BJ (cell line): Measurements from ENCODE around the gene CCR5. TPM values are rescaled to one million over a fixed set of nuclear protein-coding genes. Genes with fewer than 3 reads are reported as not detected.

Experiments used
- CTCF ChIA-PET: fragments of 350-600 bp; formaldehyde crosslinking; extraction: SDS; loops from one replicate; lab custom pipeline; 2021; ENCODE audit warnings: antibody characterized with exemption, inconsistent platforms; lab: Yijun Ruan, JAX
- POLR2A ChIA-PET: fragments of 300-600 bp; sonication (Branson Sonifier 250); formaldehyde crosslinking; extraction: SDS; loops from one replicate; lab custom pipeline; 2021; ENCODE audit warnings: antibody characterized with exemption; lab: Charles Lee
- DNase-seq: peaks from one replicate; pipeline ENCODE4 v3.0.0-alpha.2; 2011; ENCODE audit warnings: low read depth
- H3K27me3 ChIP-seq: 2 replicates; pipeline ENCODE4 v1.6.0; 2011; ENCODE audit warnings: low read length; ENCODE audit not compliant: control insufficient read depth, insufficient read depth
- H3K36me3 ChIP-seq: 2 replicates; pipeline ENCODE4 v1.5.1; 2011; ENCODE audit warnings: low read length; ENCODE audit not compliant: control insufficient read depth, insufficient read depth
- H3K4me3 ChIP-seq: 2 replicates; pipeline ENCODE4 v1.5.1; 2011; ENCODE audit warnings: low read depth, mild to moderate bottlenecking, control low read depth, low read length
- CTCF ChIP-seq: IDR thresholded peaks from 2 replicates; pipeline ENCODE4 v1.5.1; 2011; ENCODE audit warnings: low read depth, mild to moderate bottlenecking, control low read depth, inconsistent platforms, low read length, moderate library complexity; ENCODE audit not compliant: insufficient read depth
- polyA plus RNA-seq: library from polyadenylated mRNA; depleted of rRNA; stranded (reverse); fragments of >200 nt; gene quantifications from 2 replicates; pipeline ENCODE4 v1.2.3, GENCODE V29; 2011

The CCR5 gene
- polyA plus RNA-seq, 1 experiment, result not detected

- CTCF ChIA-PET, result interaction anchor here (0.7 kb wide), 1 partner anchor 24 kb away, joined by 3 read pairs; no protein-coding TSS in a partner anchor
- Histone ChIP-seq H3K4me3 (no peak overlapping the region), H3K27me3 (peaks cover 3% of the 10 kb centered on the region), H3K36me3 (no peaks in the 10 kb centered on the region)
- POLR2A ChIA-PET, result no interaction called here
- no peak for DNase-seq
- TF ChIP-seq CTCF, result no peak
Observed at GRCh38 chr3:46348823-46349482, 21.8 kb upstream of the CCR5 start.

DNA sequence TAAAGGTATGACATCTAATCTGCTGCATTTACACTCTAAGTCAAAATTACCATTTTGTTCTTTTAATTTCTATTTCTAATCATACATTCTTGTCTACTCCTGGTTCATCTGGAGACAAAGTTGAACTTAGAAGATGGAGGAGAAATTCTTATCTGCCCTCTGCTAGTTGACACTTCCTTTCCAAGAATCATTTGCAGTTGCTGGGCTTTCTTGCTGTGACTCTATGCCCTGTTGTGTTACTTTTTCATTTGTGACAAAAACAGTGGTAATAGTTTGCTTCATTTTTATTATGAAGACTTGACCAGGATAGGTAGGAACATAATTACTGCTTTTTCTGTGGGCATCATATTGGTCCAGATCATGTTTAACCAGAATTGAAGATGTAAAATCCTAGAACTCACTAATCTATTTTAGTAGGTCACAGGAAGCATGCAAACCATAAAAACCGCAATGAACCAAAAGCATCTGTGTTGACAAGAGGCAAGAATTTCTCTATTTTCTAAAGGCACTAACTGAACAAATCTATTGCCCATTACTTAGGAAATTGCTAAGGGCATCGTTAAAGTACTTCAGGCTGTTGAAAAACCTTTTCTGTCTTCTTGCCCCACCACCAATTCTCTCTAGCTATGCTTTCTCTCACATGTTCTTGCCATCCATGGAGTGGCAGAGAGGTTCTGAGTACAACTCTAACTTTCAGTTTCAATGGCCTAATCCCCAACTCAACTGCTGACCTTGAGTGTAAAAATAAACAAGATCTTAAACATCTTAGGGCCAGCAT lies 21.1 kb upstream of the CCR5 start:
- Histone ChIP-seq H3K27me3 (peaks cover 3% of the 10 kb centered on the region), H3K4me3 (no peak overlapping the region), H3K36me3 (no peaks in the 10 kb centered on the region)
- POLR2A ChIA-PET, result no interaction called here
- CTCF ChIA-PET, result no interaction called here
- no peak for TF ChIP-seq CTCF
- DNase-seq, result no peak

DNA sequence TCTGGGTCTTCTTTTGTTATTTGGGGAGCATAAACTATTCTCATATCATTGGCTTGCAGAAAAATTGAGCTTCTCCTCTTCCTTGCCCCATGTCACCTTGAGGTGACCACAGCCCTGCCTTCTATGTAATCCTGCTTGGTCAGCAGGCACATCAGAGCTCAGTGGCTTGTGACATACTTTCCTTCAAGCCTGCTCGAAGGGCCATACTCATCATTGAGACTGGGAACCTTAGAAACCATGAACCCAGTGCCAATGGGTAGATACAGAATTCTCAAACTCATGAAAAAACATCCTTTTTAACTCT lies 20.5 kb upstream of the CCR5 start:
- H3K4me3 ChIP-seq, result no peak overlapping the region
- TF ChIP-seq CTCF, result no peak
- no peaks in the 10 kb centered on the region for H3K36me3 ChIP-seq
- CTCF ChIA-PET, result interaction anchor here (1.1 kb wide), 1 partner anchor 421 kb away, joined by 3 read pairs; no protein-coding TSS in a partner anchor
- H3K27me3 ChIP-seq, result peaks cover 3% of the 10 kb centered on the region
- DNase-seq, result no peak
- POLR2A ChIA-PET, result no interaction called here

- DNase-seq, result no peak
- TF ChIP-seq CTCF, result no peak
- CTCF ChIA-PET, result no interaction called here
- H3K27me3 ChIP-seq, result peaks cover 5% of the 10 kb centered on the region
- POLR2A ChIA-PET, result no interaction called here
- no peak overlapping the region for H3K4me3 ChIP-seq
- H3K36me3 ChIP-seq, result no peaks in the 10 kb centered on the region
Observed at GRCh38 chr3:46351646-46352045, 19.1 kb upstream of the CCR5 start.

- no peak for DNase-seq
- ChIA-PET CTCF (interaction anchor here (2.0 kb wide), 1 partner anchor 17 kb away, joined by 8 read pairs; the partner anchor contains the start of gene CCR5), POLR2A (no interaction called here)
- H3K27me3 ChIP-seq, result peaks cover 5% of the 10 kb centered on the region
- TF ChIP-seq CTCF, result no peak
- no peaks in the 10 kb centered on the region for H3K36me3 ChIP-seq
- H3K4me3 ChIP-seq, result no peak overlapping the region
Observed at GRCh38 chr3:46353090-46353489, 17.7 kb upstream of the CCR5 start.
